Osteoblast (primary cell): Measurements from ENCODE around the gene PC. TPM values are rescaled to one million over a fixed set of nuclear protein-coding genes. Genes with fewer than 3 reads are reported as not detected.
A peak's percentile ranks its signal among the peaks of the same experiment; 100 is the strongest.

ENCODE experiments used
- DNase-seq: peaks from one replicate; pipeline ENCODE4 v3.0.0; 2011; ENCODE audit warnings: low spot score, mixed read lengths; ENCODE audit not compliant: insufficient read length; ENCODE audit errors: missing footprints
- H2AFZ ChIP-seq: 2 replicates; pipeline ENCODE4 v1.6.0; 2011; ENCODE audit warnings: mild to moderate bottlenecking, low read length
- H3K27ac ChIP-seq: 2 replicates; pipeline ENCODE4 v1.5.1; 2011; ENCODE audit warnings: mild to moderate bottlenecking, low read depth, low read length, moderate library complexity
- H3K27me3 ChIP-seq: 2 replicates; pipeline ENCODE4 v1.6.0; 2012; ENCODE audit warnings: mild to moderate bottlenecking, control low read depth, inconsistent platforms, low read length, moderate library complexity; ENCODE audit not compliant: insufficient read depth
- H3K36me3 ChIP-seq: 2 replicates; pipeline ENCODE4 v1.5.1; 2011; ENCODE audit warnings: mild to moderate bottlenecking, low read length, control low read depth, moderate library complexity; ENCODE audit not compliant: insufficient read depth
- H3K4me1 ChIP-seq: 2 replicates; pipeline ENCODE4 v1.5.1; 2011; ENCODE audit warnings: mild to moderate bottlenecking, low read length, control low read depth, moderate library complexity; ENCODE audit not compliant: insufficient read depth
- H3K4me2 ChIP-seq: 2 replicates; pipeline ENCODE4 v1.6.0; 2011; ENCODE audit warnings: mild to moderate bottlenecking, low read length; ENCODE audit not compliant: insufficient read depth
- H3K4me3 ChIP-seq: fragments of 200-600 bp; sonication (generic); 3 replicates; pipeline ENCODE4 v1.5.1; 2012; ENCODE audit warnings: mild to moderate bottlenecking, low read length, inconsistent platforms; ENCODE audit not compliant: insufficient read depth
- H3K79me2 ChIP-seq: 2 replicates; pipeline ENCODE4 v1.6.0; 2012; ENCODE audit warnings: mild to moderate bottlenecking, low read length, control low read depth, inconsistent platforms; ENCODE audit not compliant: insufficient read depth
- H3K9me3 ChIP-seq: 2 replicates; pipeline ENCODE4 v1.5.1; 2011; ENCODE audit warnings: low read depth, low read length, control low read depth
- H4K20me1 ChIP-seq: 2 replicates; pipeline ENCODE4 v1.6.0; 2012; ENCODE audit warnings: mild to moderate bottlenecking, low read length, control low read depth; ENCODE audit not compliant: insufficient read depth
- total RNA-seq: library from RNA; depleted of rRNA; stranded (reverse); fragments of >200 nt; gene quantifications from 2 replicates; pipeline ENCODE4 v1.2.3, GENCODE V29; 2012
- TF ChIP-seq, protein P1 (sequence below): IDR thresholded peaks from 2 replicates; pipeline ENCODE4 v1.5.1; 2011; ENCODE audit warnings: mild to moderate bottlenecking, low read depth, low read length, moderate library complexity; ENCODE audit errors: extremely low read depth

The PC gene
- total RNA-seq, 1 donor, result 48.5 TPM

DNA sequence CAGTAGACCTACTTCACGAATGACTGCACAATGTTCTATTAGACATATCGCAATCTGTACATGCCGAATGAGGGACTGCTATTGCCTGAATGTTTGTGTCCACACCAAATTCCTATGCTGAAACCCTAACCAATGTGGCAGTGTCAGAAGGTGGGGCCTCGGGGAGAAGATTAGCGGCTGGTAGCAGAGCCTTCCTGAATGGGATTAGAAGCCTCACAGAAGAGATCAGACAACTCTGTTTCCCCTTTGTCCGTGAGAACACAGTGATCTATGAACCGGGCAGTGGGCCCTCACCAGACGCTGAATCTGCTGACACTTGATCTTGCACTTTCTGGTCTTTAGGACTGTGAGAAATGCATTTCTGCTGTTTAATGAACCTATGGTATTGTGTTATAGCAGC, 68.2 kb downstream of the PC start:
- H3K27me3 ChIP-seq, result no peaks in the 10 kb centered on the region
- H3K79me2 ChIP-seq, result no peaks in the 10 kb centered on the region
- no peak overlapping the region for H2AFZ ChIP-seq
- no peak overlapping the region for H3K4me2 ChIP-seq
- peaks cover 3% of the 10 kb centered on the region for H4K20me1 ChIP-seq
- no peaks in the 10 kb centered on the region for H3K9me3 ChIP-seq
- H3K4me3 ChIP-seq, result no peak overlapping the region
- H3K4me1 ChIP-seq, result peaks cover 29% of the 10 kb centered on the region
- no peaks in the 10 kb centered on the region for H3K36me3 ChIP-seq
- no peak for DNase-seq
- TF ChIP-seq, protein P1, sequence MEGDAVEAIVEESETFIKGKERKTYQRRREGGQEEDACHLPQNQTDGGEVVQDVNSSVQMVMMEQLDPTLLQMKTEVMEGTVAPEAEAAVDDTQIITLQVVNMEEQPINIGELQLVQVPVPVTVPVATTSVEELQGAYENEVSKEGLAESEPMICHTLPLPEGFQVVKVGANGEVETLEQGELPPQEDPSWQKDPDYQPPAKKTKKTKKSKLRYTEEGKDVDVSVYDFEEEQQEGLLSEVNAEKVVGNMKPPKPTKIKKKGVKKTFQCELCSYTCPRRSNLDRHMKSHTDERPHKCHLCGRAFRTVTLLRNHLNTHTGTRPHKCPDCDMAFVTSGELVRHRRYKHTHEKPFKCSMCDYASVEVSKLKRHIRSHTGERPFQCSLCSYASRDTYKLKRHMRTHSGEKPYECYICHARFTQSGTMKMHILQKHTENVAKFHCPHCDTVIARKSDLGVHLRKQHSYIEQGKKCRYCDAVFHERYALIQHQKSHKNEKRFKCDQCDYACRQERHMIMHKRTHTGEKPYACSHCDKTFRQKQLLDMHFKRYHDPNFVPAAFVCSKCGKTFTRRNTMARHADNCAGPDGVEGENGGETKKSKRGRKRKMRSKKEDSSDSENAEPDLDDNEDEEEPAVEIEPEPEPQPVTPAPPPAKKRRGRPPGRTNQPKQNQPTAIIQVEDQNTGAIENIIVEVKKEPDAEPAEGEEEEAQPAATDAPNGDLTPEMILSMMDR, result no peak
- no peak overlapping the region for H3K27ac ChIP-seq

DNA sequence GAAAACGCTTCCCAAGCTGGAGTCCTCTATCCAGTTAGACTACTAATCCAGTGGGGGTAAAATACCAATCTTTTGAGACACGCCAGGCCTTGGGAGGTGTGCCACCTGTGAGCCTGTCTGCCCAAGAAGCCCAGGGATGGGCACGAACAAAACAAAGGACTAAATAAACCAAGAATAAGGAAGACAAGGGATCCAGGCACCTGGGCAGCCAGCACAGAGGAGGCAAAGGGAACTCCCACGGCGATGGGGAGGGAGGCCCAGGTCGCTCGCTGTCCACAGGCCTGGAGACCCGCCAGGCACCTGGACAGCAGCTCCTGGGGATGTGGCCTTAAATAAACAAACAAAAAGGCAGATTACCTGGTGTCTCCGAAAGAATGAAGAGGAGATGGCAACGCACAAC, 69.9 kb downstream of the PC start:
- Histone ChIP-seq H3K4me1 (peaks cover 33% of the 10 kb centered on the region), H3K27me3 (no peaks in the 10 kb centered on the region), H2AFZ (no peak overlapping the region), H3K4me2 (no peak overlapping the region), H3K9me3 (no peaks in the 10 kb centered on the region), H3K4me3 (no peak overlapping the region), H4K20me1 (peaks cover 3% of the 10 kb centered on the region), H3K36me3 (no peaks in the 10 kb centered on the region), H3K79me2 (peaks cover 2% of the 10 kb centered on the region), H3K27ac (no peak overlapping the region)
- DNase-seq, result no peak
- TF ChIP-seq, protein P1, result no peak

DNA sequence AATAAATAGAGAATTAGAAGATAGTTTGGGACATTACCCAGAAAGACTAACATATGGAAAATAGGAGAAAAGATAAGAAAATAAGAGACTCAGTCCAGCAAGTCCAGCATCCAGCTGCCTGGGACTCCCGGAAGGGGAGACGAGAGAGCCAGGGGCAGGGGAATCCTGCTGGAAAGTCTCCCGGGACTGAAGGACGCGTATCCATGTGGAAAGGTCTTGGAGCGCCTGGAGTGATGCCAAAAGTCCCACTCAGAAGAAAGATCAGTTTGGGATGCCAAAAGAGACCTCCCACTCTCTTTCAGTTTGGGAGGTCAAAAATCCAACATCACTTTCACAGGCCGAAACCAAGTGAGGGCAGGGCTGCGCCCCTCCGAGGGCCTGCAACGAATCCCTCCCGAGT, 70.7 kb downstream of the PC start:
- Histone ChIP-seq H3K27ac (no peak overlapping the region), H3K9me3 (no peaks in the 10 kb centered on the region), H3K4me2 (no peak overlapping the region), H2AFZ (no peak overlapping the region), H3K36me3 (no peaks in the 10 kb centered on the region), H3K4me1 (peaks cover 30% of the 10 kb centered on the region), H3K4me3 (no peak overlapping the region), H4K20me1 (peaks cover 3% of the 10 kb centered on the region), H3K27me3 (no peaks in the 10 kb centered on the region), H3K79me2 (peaks cover 2% of the 10 kb centered on the region)
- no peak for DNase-seq
- TF ChIP-seq, protein P1, result no peak

DNA sequence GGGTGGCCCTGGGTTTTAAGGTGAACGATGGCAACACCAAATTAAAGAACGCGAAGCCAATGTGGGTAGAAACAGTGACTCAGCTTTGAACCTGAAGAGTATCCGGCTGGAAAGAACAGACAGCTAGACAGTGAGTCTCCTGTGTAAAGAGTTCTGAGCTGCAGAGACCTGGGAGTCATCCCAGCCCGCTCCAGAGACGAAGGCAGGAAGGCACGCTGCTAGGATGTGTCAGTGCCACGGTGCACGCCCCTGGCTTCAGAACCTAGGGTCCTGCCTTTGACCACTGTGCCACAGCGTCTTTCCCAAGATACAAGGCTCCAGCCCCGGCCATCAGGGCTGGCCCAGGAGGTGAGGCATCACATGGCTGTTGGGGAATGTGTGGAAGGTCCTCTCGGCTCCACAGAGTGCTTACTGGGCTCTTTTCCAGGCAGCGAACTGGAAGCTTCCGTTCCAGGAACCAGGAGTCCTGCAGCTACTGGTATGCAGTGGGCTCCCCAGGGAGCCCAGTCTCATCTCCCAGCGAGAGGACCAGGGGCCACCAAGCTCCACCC, 71.4 kb downstream of the PC start:
- peaks cover 4% of the 10 kb centered on the region for H3K79me2 ChIP-seq
- peak overlapping the region; percentile 64 for H3K27ac ChIP-seq
- peak overlapping the region; percentile 63 for H3K4me2 ChIP-seq
- no peaks in the 10 kb centered on the region for H3K9me3 ChIP-seq
- no peaks in the 10 kb centered on the region for H3K27me3 ChIP-seq
- H3K36me3 ChIP-seq, result no peaks in the 10 kb centered on the region
- peak overlapping the region; percentile 37 for H3K4me3 ChIP-seq
- peak; percentile 86 for DNase-seq
- TF ChIP-seq, protein P1, result no peak
- peaks cover 23% of the 10 kb centered on the region for H3K4me1 ChIP-seq
- H2AFZ ChIP-seq, result peak overlapping the region; percentile 43
- no peaks in the 10 kb centered on the region for H4K20me1 ChIP-seq
